HG02943 (cell line): ENCODE data around the gene FGF11.
A peak's percentile ranks its signal among the peaks of the same experiment; 100 is the strongest.
"Not testable (repeated sequence)": the region's sequence is repeated elsewhere in the genome, so short reads cannot be mapped to it uniquely, and the experiment has no call there.

Experiments
- ATAC-seq: cut with Tn5 transposase; IDR thresholded peaks from one replicate; pipeline ENCODE4 v1.9.1; 2021; ENCODE audit warnings: mild to moderate bottlenecking, low read depth, moderate library complexity; ENCODE audit not compliant: unreplicated experiment

FGF11 gene

GRCh38 chr17:7476951-7477350, 37.6 kb downstream of the FGF11 start:
- ATAC-seq = no peak

- no peak for ATAC-seq
These were observed 38.3 kb downstream of the FGF11 start for GRCh38 chr17:7477392-7478275.

- ATAC-seq = no peak
These were observed 39.2 kb downstream of the FGF11 start for GRCh38 chr17:7478276-7479212.

GRCh38 chr17:7479213-7480088, 40.1 kb downstream of the FGF11 start, which contains the start of gene ZBTB4:
Gene ZBTB4, minus strand, starts transcription at chr17:7479631. Its CDS starts 12,830 bp downstream, at chr17:7466801.
- no peak for ATAC-seq

GRCh38 chr17:7480089-7480384, 40.7 kb downstream of the FGF11 start:
- no peak for ATAC-seq

- ATAC-seq = not testable (repeated sequence)
These were observed 42.0 kb downstream of the FGF11 start, which contains the start of gene SLC35G6 for GRCh38 chr17:7481275-7481674. Gene SLC35G6, plus strand, starts transcription at chr17:7481446. Its CDS starts 71 bp downstream, at chr17:7481517.

GRCh38 chr17:7481842-7482741, 42.8 kb downstream of the FGF11 start:
- ATAC-seq = not testable (repeated sequence)

- ATAC-seq = not testable (repeated sequence)
These were observed 43.4 kb downstream of the FGF11 start for GRCh38 chr17:7482742-7483088.

GRCh38 chr17:7483255-7484066, 44.1 kb downstream of the FGF11 start:
- ATAC-seq = peak; percentile 34

GRCh38 chr17:7484067-7484918, 45.0 kb downstream of the FGF11 start, which contains the start of gene POLR2A:
Gene POLR2A, plus strand, starts transcription at chr17:7484366.
- peak; percentile 63 for ATAC-seq

GRCh38 chr17:7484919-7485377, 45.6 kb downstream of the FGF11 start:
- ATAC-seq = no peak

- ATAC-seq = no peak
These were observed 46.9 kb downstream of the FGF11 start for GRCh38 chr17:7486181-7486580.

- no peak for ATAC-seq
These were observed 50.8 kb downstream of the FGF11 start for GRCh38 chr17:7490144-7490543.

GRCh38 chr17:7491583-7491982, 52.3 kb downstream of the FGF11 start:
- no peak for ATAC-seq

- no peak for ATAC-seq
These were observed 54.6 kb downstream of the FGF11 start for GRCh38 chr17:7493941-7494340.
